Effector memory CD4-positive, alpha-beta T cell (primary cell): ENCODE measurements around the gene PTCD3.

Experiments used
- DNase-seq, 3 donors: peaks; one replicate each; pipeline ENCODE4 v3.0.0-alpha.2; 2020
- H3K27ac ChIP-seq: 2 replicates; pipeline ENCODE4 v1.7.0; 2013; ENCODE audit warnings: mild to moderate bottlenecking, low read length, moderate library complexity; ENCODE audit not compliant: insufficient read depth, poor library complexity, severe bottlenecking
- H3K27me3 ChIP-seq: replicated peaks from 2 replicates; pipeline ENCODE4 v1.7.0; 2013; ENCODE audit warnings: mild to moderate bottlenecking, low read length; ENCODE audit not compliant: insufficient read depth, control insufficient read depth, poor library complexity, severe bottlenecking
- H3K36me3 ChIP-seq: 2 replicates; pipeline ENCODE4 v1.7.0; 2013; ENCODE audit warnings: mild to moderate bottlenecking, low read length, moderate library complexity; ENCODE audit not compliant: control insufficient read depth, insufficient read depth
- H3K4me1 ChIP-seq: 2 replicates; pipeline ENCODE4 v1.7.0; 2013; ENCODE audit warnings: low read length, mild to moderate bottlenecking; ENCODE audit not compliant: control insufficient read depth, insufficient read depth, poor library complexity, severe bottlenecking
- H3K4me3 ChIP-seq: 2 replicates; pipeline ENCODE4 v1.7.0; 2013; ENCODE audit warnings: low read length, low read depth, mild to moderate bottlenecking; ENCODE audit not compliant: insufficient read depth, poor library complexity, severe bottlenecking
- H3K9me3 ChIP-seq: 2 replicates; pipeline ENCODE4 v1.7.0; 2013; ENCODE audit warnings: mild to moderate bottlenecking, low read length, moderate library complexity; ENCODE audit not compliant: control insufficient read depth

The PTCD3 gene

DNA sequence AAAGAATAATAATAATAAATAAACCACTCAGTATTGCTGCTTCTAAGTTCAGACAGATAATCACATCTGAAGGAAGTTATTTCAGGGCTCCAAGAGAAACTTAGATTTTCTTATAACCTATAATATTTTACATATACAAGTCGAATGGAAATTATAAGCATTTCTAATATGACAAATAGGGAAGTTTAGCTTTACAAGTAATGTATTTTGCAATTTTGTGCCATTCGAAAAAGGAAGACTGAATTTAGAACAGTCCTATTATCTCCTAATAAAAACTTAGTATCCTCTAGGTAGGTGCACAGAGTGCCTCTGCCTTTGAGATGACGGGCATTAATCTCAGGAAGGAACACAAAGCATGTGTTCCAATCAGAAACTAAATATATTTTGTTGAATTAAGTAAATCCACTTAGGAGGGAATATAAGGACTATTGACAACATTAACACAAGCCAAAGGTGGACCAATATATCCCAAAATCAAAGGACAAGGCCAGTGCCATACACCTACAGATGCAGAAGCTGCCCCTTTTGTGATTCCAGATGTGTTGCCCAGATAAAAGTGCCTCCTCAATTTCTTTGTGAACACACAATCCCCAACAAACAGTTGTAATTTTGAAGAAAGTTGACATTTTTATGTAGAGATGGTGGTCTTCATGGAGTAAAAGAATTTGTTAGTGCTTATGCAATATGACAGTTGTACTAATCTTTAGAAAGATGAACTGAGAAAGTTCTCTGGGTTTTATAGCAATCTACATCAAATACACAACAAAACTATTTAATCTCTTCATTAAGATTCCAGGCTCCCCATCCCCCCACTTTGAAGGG, 36.6 kb downstream of the PTCD3 start:
- Histone ChIP-seq H3K4me3 (no peak overlapping the region), H3K27me3 (no peaks in the 10 kb centered on the region), H3K9me3 (no peaks in the 10 kb centered on the region), H3K36me3 (peaks cover 73% of the 10 kb centered on the region), H3K4me1 (peaks cover 5% of the 10 kb centered on the region), H3K27ac (no peak overlapping the region)
- DNase-seq, result no peak

DNA sequence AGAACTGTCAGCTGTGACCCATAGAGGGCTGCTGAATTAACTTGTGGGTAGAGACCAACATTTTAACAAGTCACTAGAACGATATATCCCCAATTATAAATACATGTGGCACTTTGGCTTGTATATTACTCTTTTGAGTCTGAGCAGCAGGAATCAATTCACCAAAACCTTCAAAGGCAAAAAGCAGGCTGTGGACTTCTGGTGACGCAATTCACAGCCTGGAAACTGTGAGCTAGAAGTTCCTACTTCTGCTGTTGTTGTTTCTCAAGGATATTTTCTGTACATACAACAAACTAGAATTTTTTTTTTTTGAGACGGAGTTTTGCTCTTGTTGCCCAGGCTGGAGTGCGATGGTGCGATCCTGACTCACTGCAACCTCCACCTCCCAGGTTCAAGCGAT, 37.3 kb downstream of the PTCD3 start:
- no peak overlapping the region for H3K4me3 ChIP-seq
- H3K36me3 ChIP-seq, result peaks cover 73% of the 10 kb centered on the region
- H3K9me3 ChIP-seq, result no peaks in the 10 kb centered on the region
- no peak overlapping the region for H3K27ac ChIP-seq
- no peaks in the 10 kb centered on the region for H3K27me3 ChIP-seq
- DNase-seq, result no peak
- peaks cover 5% of the 10 kb centered on the region for H3K4me1 ChIP-seq

DNA sequence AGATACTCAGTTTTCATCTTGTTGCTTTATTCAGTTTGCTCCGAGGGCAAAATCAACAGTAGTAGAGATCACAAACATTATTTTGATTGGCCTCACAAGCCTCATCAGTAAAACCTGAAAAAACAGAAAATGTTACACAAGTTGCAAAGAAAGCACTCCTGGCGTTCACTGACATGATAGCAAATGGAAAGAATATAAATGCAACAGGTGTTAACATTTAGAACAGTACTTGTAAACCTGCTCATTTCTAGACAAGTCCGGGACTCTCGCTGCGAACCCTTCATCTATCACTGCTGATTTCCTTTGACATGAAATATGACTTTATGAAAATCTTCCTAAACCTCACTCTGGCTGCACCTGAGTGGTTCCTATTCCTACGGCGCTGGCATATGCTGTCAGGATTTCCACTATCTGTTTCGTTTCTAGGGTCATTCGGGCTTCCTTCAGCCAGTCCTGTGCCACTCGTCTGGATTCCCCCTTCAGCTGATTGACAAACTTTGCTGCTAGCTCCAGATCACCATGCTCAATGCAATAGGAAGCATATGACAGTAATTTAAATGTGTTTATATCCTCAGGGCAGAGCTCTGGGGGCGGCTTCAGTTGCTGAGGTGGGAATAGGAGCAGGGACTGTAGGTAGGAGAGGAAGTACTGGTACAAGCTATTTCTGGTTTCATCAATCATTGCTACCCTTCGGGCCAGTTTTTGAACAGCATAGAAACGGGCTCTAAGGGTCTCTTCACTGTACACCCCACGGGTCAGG, 38.1 kb downstream of the PTCD3 start:
- DNase-seq, result no peak
- Histone ChIP-seq H3K36me3 (peaks cover 75% of the 10 kb centered on the region), H3K27me3 (no peaks in the 10 kb centered on the region), H3K27ac (no peak overlapping the region), H3K4me1 (peaks cover 5% of the 10 kb centered on the region), H3K9me3 (no peaks in the 10 kb centered on the region), H3K4me3 (no peak overlapping the region)

DNA sequence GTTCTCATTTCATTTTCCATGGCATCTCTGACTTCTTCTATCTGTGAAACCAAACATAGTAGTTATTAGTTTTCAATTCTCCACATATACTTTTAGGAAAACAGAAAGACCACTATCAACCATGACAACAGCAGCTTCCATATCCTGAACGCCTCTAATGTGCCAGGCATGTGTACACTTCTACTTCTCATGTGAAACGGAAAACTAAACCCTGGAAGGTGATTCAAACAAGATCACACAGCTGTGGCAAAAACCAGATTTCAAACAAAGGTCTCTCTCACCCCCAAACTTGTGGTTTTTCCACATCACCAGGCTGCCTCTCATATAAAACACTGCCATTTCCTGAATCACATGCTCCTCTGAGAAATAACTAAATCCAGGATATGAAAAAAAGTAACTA, 41.8 kb downstream of the PTCD3 start:
- no peaks in the 10 kb centered on the region for H3K9me3 ChIP-seq
- H3K27ac ChIP-seq, result no peak overlapping the region
- H3K4me1 ChIP-seq, result no peaks in the 10 kb centered on the region
- DNase-seq, result no peak
- H3K36me3 ChIP-seq, result peaks cover 79% of the 10 kb centered on the region
- no peak overlapping the region for H3K4me3 ChIP-seq
- no peaks in the 10 kb centered on the region for H3K27me3 ChIP-seq

DNA sequence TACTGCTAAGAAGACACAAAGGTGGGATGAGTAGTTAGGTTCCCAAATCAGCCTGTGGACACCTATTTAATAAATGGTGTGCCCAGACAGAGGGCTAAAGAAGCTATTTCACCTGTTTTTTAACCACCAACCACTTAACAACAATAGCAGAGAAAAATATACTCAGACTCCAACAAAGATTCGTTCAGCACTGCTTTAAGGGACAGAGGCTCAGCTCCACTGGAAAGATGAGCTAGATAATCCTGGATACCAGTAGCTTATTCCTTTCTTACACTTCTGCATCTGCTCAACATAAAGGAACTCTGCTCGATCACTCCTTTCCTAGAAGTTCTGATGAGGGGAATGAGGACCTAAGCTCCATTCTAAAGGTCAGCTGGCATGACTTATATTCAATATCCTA, 44.5 kb downstream of the PTCD3 start:
- Histone ChIP-seq H3K27ac (no peak overlapping the region), H3K4me3 (no peak overlapping the region), H3K36me3 (peaks cover 70% of the 10 kb centered on the region), H3K27me3 (no peaks in the 10 kb centered on the region), H3K4me1 (no peaks in the 10 kb centered on the region), H3K9me3 (no peaks in the 10 kb centered on the region)
- no peak for DNase-seq

DNA sequence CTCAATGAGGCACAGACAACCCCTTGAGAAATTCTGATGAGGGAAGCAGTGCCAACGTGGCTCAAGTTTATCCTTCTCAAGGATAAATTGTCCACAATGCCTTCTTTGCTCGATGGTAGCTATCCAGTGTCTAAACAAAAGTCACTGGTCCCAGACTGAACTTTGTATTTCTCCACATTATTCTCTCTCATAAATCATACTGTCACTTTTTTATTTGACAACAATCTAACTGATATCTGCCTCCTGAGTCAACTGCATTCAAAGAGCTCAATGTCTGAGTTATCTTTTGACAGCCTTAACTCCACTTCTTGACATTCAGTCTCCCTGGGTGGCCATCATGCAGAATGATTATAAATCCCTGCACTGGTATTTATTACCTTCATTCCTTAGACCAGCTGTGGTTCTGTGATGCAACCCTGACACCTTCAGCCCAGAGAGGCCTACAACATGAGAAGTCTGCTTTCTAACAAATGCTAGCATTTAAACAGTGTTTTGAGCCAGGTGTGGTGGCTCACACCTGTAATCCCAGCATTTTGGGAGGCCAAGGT, 51.0 kb downstream of the PTCD3 start:
- H3K27me3 ChIP-seq, result no peaks in the 10 kb centered on the region
- peaks cover 56% of the 10 kb centered on the region for H3K36me3 ChIP-seq
- DNase-seq, result no peak

DNA sequence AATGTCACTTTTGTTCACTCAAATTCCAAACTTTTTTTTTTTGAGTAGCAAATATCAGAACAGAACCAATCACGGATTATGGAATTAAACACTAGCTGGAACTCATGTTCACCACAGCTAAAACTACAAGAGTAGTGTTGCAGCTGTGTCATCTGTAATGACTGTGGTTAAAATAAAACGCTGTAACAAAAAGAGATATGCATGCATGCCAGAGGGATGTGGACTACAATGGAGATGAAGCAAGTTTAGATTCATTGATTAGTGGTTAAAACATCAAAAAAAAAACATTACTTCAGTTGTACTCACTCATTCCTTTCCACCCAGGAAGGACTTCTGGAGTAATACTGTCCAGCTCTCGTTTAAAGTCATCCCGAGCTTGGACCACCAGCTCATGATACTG, 52.3 kb downstream of the PTCD3 start:
- Histone ChIP-seq H3K4me1 (no peaks in the 10 kb centered on the region), H3K9me3 (no peaks in the 10 kb centered on the region), H3K36me3 (peaks cover 68% of the 10 kb centered on the region), H3K27me3 (no peaks in the 10 kb centered on the region), H3K4me3 (no peak overlapping the region), H3K27ac (no peak overlapping the region)
- no peak for DNase-seq

More for the DNA sequence above, 51.0 kb downstream of the PTCD3 start:
- Histone ChIP-seq H3K9me3 (no peaks in the 10 kb centered on the region), H3K4me3 (no peak overlapping the region), H3K27ac (no peak overlapping the region), H3K4me1 (no peaks in the 10 kb centered on the region)

DNA sequence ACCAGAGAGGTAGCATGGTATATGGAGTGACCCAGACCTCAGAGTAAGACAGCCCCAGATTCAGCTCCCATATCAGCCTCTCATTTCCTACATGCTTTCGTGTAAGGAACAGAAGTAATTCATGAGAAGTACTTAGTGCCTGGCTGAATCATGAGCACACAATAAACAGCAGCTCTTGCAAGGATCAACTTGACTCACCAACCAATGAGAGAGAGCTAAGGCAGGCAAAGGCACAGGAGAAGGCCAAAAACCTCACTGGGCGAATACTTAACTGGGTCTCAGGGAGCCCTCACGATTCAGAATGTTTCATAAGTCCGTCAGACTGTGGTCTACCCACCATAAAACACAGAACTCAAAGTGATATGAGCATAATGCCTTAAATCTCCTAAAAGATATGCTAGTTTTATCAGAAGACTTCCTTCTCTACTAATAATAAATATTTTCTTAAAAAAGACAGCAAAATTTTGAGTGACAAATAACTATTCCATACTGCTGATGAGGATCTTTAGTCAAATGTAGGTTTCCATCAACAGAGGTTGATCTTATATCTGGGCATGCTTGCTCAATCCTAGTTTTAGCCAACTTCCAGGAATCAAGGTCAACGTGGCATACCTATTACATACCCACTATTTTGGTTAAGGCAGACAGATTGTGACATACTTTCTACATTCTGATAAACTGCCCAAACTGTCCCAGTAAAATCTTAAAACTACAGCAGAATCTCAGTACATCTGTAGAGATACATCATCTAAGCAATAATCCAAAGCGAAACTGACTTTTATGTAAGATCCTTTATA, 54.3 kb downstream of the PTCD3 start:
- DNase-seq, result no peak
- H3K27me3 ChIP-seq, result no peaks in the 10 kb centered on the region
- H3K4me3 ChIP-seq, result no peak overlapping the region
- H3K9me3 ChIP-seq, result no peaks in the 10 kb centered on the region
- H3K4me1 ChIP-seq, result no peaks in the 10 kb centered on the region
- peaks cover 69% of the 10 kb centered on the region for H3K36me3 ChIP-seq
- H3K27ac ChIP-seq, result no peak overlapping the region

DNA sequence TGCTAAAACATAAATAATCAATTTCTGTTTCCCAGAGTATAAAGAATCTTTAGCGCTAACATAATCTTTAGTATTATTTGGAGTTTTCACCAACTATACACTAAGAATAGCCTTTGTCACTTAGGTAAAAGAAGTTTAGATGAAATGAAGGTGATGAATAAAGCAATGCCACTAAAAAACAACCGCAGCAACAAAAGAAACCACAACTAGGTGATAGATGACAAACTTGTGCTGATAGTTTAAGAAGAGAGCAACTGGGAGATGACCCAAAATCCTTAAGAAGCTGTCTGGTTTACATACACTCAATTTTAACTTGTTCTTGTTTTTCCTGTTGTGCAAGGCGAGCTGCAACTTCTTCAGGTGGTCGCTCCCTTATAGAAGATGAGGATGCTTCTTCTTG, 64.4 kb downstream of the PTCD3 start:
- H3K27me3 ChIP-seq, result no peaks in the 10 kb centered on the region
- no peak for DNase-seq
- no peak overlapping the region for H3K27ac ChIP-seq
- H3K36me3 ChIP-seq, result peaks cover 57% of the 10 kb centered on the region
- H3K4me3 ChIP-seq, result no peak overlapping the region
- H3K4me1 ChIP-seq, result no peaks in the 10 kb centered on the region
- no peaks in the 10 kb centered on the region for H3K9me3 ChIP-seq
